HG02610 (cell line): ENCODE results near the gene PRADC1.

Source experiments
- ATAC-seq: cut with Tn5 transposase; IDR thresholded peaks from one replicate; pipeline ENCODE4 v1.9.1; 2021; ENCODE audit warnings: mild to moderate bottlenecking, moderate library complexity; ENCODE audit not compliant: unreplicated experiment

PRADC1 gene

GRCh38 chr2:73259276-73259675, 26.2 kb upstream of the PRADC1 start:
- no peak for ATAC-seq

DNA sequence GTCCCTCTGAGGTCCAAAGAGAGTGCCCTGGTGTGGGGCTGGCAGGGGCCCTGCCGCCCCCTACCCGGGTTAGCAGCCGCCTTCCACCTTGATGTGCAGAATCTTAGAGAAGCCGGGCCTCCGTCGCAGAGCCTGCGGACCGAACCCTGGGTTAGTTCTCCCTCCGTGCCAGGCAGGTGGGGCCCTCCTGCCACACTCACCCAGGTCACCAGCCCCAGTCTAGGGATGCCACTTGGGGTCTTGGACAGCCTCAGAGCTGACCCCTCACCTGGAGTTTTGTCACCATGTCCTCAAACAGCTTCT, 25.8 kb upstream of the PRADC1 start:
- no peak for ATAC-seq

DNA sequence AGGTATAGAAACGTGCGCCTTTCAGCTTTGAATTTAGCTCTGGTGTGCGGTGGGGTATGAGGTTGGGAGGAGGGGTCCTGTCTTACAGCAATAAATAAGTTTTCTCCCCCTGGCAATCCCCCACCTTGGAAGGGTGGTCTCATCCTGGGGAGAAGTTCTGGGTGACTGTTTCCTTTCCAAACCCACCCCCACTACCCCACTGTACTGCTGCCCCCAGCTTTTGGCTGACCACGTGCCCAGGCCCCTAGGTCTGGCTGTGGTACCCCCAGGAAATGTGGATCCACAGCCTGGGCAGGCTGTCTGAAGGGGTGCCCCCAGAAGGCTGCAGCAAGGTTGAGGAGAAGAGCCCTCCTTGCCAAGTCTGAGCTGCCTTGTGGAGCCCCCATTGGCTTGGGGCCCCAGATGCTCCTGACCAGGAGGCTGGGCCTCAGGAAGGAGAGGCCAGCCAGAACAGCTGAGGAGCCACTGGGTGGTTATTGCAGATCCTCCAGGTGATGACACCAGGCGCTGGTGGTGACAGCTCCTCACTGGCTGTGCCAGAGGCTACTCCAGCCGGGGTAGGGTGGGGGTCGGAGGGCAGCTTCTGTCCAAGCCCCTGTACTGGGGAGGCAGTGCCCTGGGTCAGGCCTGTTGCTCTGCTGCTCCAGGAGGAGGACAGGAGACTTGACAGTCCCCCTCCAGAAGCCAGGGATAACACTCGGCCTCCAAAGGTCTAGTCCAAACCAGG, 25.3 kb upstream of the PRADC1 start:
- no peak for ATAC-seq

- ATAC-seq = no peak
Observed at GRCh38 chr2:73257425-73258125, 24.5 kb upstream of the PRADC1 start.

- no peak for ATAC-seq
Observed at GRCh38 chr2:73257021-73257420, 24.0 kb upstream of the PRADC1 start.

GRCh38 chr2:73256618-73256922, 23.5 kb upstream of the PRADC1 start:
- ATAC-seq = no peak

DNA sequence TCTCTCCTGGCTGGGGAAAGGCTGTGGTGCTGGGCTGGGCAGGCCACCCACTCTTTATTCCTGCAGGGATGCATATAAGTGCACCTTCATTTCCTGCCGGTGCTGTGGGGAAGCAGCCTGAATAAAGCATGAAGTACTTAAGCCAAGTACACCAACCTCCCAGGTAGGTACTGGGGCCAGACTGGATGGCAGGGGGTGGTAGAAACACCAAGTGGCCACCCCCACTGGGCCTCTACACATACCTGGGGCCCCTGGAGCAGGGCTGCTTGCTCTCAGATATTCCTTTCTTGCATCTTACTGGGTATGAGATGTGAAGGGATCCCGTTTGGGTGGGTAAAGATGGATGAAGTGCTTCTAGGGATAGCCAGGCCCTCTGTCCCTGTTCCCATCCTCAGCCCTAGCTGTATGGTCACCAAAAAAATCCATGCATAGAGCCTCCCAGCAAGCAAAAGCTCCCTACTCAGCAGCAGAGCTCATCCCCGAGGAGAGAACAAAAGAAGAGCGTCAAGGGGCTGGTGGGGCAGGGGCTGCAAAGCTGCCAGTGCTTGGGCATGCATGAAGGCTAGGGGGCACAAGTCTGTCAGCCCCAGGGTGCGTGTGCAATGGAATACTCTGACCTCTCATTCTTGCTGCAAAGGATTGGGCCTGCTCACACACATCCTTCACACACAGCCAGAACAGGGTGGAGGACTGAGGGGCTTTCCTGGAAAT, 23.0 kb upstream of the PRADC1 start:
- no peak for ATAC-seq

- no peak for ATAC-seq
Observed at GRCh38 chr2:73255007-73255644, 22.1 kb upstream of the PRADC1 start.

- no peak for ATAC-seq
Observed at GRCh38 chr2:73254343-73255006, 21.4 kb upstream of the PRADC1 start.

- no peak for ATAC-seq
Observed at GRCh38 chr2:73253901-73254300, 20.9 kb upstream of the PRADC1 start.

DNA sequence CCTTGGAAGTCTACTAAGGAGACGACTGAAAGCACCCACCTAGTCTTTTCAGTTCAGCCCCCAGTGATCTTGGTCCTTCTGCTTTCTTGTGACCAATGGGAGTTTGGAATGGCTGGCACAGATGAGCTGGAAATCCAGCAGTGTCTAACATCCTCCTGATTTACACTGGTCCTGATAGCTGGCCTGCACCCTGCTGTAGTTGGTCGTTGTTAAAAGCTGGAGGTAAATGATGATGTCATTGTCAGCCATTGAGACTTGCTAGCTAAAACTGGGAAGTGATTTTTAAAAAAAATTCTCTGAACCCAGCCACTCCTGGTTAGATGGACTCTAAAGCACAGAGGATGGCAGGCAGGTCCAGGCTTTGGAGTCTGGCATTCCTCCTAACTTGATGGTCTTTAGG, 20.4 kb upstream of the PRADC1 start:
- ATAC-seq = no peak

- no peak for ATAC-seq
Observed at GRCh38 chr2:73252238-73253027, 19.4 kb upstream of the PRADC1 start.

GRCh38 chr2:73250872-73251846, 18.1 kb upstream of the PRADC1 start:
- no peak for ATAC-seq

DNA sequence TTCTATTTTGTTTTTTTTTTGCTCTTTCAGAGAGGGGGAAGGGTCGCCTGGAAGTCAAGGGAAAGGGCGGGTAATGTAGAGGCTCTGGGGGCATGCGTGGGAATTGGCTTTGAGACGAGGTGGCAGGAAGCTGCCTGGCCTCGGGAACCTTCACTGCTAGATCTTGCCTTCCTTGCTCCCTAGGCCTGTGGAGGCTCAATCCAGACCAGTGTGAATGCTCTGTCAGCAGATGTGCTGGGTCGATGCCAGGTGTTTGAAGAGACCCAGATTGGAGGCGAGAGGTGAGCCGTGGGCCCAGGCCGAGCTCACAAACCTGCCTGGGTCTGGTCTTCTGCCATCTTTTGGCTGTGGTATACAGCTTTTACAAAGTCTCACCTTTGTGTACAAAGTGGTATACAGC, 16.6 kb upstream of the PRADC1 start:
- ATAC-seq = no peak

DNA sequence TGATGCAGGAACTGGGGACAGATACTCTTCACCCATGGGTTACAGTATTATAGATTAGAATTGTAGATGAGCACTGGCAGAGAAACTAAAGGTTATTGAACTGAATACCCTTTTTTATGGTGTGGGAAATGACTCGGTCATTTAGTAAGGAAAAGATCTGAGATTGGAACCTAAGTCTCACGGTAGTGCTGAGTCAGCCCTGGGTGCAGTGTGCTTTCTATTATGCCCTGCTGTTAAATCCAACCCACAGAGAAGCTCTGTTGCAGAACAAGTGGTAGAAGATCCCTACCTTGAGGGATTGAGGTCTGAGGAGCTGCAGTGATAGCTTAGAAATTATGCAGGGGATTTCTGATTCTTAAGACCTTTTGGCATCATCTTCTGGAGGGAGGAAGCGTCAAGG, 13.8 kb upstream of the PRADC1 start:
- no peak for ATAC-seq

DNA sequence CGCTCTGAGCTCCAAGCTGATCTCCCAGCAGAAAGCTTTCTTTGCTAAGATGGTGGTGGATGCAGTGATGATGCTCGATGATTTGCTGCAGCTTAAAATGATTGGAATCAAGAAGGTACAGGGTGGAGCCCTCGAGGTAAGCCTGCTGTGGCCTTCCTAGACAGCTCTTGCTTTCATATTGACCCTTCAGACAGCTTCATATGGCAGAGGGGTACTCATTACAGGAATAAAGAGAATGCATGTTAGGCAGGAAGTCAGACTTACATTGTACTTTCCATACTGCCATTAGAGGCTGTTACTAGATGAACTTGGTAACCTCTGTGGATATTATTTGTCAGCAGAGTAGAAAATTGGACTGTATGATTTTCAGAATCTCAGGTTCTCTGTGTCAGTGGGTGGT, 11.5 kb upstream of the PRADC1 start:
- no peak for ATAC-seq

- no peak for ATAC-seq
Observed at GRCh38 chr2:73243884-73244570, 11.0 kb upstream of the PRADC1 start.

DNA sequence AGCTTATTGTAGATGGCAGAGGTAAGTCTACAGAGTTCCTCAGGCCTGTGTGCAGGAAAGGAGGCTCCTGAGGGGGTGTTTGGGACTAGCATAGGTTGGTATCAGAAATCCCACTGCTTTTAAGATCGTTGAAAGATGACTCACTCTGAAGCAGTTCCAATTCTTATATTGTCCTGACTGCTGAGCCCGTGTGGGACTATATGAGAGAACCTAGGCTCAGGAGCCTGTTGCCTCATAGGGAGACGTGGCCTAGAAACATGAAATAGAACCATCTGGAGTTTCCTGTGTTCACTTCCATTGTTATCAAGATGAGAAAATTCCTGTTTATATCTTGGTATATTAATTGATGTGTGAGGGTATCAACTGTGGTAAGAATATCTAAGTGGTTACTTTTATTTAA, 6.7 kb upstream of the PRADC1 start:
- no peak for ATAC-seq

GRCh38 chr2:73238976-73239375, 5.9 kb upstream of the PRADC1 start:
- ATAC-seq = no peak
